GM21381 (cell line): ENCODE results near the gene GDPD5.

Experiments used
- ATAC-seq: cut with Tn5 transposase; IDR thresholded peaks from one replicate; pipeline ENCODE4 v1.9.1; 2021; ENCODE audit warnings: mild to moderate bottlenecking, moderate library complexity; ENCODE audit not compliant: unreplicated experiment

Gene GDPD5

GRCh38 chr11:75450826-75451821 lies 74.6 kb downstream of the GDPD5 start:
- ATAC-seq, result no peak

DNA sequence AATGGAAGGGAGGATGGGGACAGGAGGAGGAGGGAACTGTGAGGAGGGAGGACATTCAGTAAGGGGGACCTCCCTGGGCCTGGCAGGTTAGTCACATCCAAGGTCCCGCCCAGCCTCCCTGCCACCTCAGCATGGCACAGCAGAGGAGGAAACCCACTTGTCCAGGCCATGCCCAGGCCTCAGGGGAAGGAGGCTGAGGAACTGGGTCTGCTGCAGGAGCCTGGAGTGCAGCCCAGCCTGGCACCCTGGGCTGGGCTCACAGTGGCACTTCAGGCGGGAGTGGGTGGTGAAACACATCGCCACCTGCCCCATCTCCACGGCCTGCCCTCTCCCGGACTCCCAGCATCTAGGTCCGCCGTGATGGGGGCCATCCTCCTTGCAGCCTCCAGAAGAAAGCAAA lies 75.5 kb downstream of the GDPD5 start:
- ATAC-seq, result no peak

DNA sequence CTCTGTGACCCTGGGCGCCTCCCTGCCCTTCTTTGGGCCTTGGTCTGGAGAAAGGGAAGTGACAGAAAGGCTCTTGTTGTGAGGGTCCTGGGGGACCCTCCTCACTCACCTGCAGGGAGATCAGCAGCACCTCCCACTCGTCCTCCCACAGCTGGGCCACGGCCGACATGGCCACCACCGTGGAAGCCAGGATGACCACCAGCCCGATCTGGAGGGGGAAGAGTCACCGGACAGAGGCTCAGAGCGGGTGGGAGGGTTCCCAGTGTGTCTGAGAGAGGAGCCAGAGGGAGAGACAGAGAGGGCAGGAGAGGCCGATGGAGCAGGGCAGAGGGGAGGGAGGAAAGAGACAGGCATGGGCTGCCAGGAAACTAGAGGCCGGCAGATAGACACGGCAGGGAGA lies 76.0 kb downstream of the GDPD5 start:
- ATAC-seq, result no peak

- no peak for ATAC-seq
Observed at GRCh38 chr11:75449271-75449670, 76.5 kb downstream of the GDPD5 start.

GRCh38 chr11:75447415-75447814 lies 78.3 kb downstream of the GDPD5 start:
- no peak for ATAC-seq

GRCh38 chr11:75445315-75445953 lies 80.3 kb downstream of the GDPD5 start:
- ATAC-seq, result no peak

DNA sequence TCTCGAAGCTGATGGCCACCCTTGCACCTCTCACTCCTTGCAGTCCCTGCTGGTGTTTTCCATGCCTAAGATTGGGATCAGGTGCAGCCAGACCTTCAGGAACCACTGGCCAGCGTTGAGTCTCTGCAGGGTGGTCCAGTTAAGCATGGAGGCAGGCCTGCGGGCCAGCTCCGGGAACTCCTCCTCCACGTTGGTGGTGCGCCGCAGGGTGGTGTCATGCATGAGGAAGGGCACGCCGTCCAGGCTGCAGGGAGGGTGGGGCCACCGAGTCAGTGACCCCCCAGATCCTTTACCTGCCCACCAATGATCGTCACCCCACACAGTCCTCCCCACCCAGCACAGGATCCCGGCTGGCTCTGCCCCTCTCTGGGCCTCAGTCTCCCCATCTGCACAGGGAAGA lies 82.7 kb downstream of the GDPD5 start:
- no peak for ATAC-seq

GRCh38 chr11:75442161-75442885 lies 83.4 kb downstream of the GDPD5 start:
- no peak for ATAC-seq

- ATAC-seq, result no peak
Observed at GRCh38 chr11:75441804-75442132, 84.0 kb downstream of the GDPD5 start.

DNA sequence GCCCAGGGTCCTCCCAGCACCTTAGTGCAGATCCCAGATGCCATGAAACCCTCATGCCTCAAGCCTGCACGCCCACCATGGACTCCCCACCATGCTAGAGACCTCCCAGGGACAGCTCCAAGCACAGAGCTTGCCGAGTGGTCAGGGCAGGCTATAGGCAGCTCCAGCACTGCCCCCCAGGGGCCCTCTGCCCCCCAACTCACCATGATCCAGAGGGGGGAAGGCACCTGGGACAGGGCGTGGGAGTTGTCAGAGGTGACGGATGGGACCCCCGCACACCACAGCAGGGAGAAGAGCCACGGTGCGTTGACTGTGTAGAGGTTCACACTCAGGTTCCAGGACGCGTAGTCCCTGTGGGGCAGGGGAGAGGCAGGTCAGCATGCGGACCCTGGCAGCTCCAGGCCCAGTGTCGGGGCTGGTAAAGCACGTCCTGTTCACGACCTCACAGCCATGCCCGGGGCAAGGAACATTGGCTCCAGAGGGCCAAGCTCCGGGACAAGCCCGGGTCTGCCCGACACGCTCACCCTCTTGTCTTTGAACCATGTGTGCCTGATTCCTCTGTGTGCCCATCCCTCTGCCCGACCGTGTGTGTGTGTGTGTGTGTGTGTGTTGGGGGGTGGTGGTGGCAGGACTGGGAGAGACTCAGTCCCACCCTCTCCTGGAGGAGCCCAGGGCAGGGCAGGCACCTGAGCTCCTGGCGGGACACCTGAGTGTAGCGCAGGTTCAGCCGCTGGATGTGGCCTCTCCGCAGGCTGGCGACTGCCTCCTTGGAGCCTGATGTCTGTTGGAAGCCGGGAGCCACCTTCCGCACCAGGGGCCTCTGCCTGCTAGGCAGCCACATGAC lies 84.6 kb downstream of the GDPD5 start:
- ATAC-seq, result no peak

- no peak for ATAC-seq
Observed at GRCh38 chr11:75439495-75440120, 86.1 kb downstream of the GDPD5 start.

DNA sequence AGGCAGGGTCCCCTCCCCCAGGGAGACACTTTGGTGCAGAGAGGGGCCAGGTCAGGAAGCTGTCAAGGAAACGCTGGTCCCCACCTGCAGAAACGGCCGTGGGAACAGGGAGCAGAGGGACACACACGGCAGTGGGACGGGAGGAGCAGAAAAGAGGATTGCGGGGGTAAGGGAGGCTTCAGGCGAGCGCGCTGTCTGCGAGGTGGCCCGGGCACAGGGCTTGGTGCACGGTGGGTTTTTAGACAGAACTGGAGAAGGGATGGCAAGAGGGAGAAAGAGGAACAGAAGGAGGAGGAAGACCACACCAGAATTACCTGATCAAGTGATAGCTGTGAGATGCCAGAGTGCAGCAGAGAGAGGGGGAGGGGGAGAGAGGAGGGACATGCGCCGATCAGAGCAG lies 86.7 kb downstream of the GDPD5 start:
- ATAC-seq, result no peak

DNA sequence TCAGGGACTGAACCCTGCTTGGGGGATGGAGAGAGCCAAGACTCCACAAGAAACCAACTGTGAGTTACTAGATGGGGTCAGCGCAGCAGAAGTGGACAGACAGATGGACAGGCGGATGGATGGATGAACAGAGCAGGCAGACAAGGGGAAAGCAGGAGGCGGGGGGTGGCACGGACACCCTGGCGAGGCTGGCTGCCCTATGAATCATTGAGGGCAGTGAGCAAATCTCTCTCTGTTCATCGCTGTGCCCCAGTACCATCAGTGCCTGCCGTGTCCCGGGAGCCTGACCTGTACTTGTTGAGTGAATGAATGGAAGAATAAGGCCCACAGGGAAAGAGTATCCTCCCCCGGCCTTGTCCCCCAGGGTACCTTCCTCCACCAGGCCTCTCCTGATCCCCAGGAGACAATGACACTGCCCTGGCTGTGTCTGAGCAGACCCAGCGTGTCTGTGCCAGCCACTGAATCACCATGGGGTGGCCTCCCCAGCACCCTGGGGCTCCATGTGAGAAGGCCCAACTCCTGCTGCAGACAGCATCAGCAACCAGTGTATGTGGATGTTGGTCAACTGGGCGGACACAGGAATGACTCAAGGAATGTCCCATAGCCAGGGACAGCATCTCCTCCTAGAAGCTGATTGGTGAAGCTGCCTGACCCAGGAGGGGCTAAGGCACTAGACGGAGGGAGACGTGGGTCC lies 87.6 kb downstream of the GDPD5 start:
- ATAC-seq, result no peak

- no peak for ATAC-seq
Observed at GRCh38 chr11:75436806-75437205, 88.9 kb downstream of the GDPD5 start.

DNA sequence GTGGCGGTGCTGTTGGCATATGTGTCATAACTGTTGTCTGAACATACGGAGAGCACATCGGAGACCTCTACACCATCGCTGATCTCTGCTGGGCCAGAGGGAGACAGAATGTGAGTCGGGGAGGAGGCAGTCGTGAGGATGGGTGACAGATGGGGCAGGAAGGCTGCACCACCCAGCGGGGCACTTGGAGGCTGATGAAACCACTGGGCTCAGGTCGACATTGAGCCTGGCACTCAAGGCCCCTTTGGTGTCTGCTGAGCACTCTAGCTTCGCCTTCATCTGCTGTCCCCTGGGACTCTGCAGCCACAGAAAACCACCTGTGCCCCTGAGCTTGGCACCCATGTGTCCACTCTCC lies 90.2 kb downstream of the GDPD5 start:
- ATAC-seq, result no peak

DNA sequence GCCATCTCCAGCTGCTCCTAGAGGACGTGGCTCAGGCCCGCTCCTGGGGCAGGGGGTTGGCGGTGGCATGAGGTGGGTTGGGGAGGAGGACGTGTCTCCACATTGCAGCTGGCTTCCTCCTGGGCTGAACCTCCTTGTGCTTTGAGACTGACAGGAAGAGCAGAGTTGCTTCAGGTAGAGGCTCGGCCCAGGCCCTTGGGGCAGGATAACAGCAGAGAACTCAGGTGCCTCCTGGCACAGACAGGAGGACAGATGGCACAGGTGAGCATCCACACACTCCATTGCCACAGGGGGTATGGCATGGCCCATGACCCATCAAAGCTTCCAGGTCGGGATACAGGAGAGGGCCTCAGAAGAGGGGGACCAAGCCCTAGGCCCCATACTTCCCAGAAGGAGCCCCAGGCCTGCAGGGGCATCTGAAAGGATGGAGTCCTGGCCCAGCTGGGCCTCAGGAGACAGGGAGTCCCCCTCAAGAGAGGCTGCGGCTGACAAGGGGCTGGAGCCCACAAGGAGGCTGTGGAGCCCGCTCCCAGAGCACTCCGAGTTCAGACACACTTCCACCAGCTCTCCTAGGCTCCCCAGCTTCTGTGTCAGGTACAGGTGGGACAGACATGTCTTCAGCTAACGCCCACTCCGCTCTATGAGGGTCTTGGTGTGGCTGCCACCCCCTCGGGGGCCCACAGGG lies 90.7 kb downstream of the GDPD5 start:
- ATAC-seq, result no peak

DNA sequence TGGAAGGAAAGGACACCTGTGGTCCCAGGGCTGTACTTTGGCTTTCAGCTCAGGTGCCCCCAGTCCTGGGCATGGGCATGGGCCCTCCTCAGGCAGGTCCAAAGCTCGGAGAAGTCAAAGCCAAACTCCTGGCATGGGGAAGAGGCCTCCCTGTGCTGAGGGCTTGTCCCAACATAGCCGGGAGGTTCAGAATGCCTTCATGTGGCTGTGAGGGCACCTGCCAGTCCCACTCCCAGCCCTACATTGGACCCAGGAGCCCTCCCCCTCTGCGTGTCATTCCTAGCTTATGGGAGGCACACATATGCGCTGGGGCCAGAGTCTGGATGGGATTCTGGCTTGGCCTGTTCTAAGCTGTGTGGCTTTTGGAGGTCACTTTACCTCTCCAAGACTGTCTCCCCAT lies 91.7 kb downstream of the GDPD5 start:
- ATAC-seq, result no peak

DNA sequence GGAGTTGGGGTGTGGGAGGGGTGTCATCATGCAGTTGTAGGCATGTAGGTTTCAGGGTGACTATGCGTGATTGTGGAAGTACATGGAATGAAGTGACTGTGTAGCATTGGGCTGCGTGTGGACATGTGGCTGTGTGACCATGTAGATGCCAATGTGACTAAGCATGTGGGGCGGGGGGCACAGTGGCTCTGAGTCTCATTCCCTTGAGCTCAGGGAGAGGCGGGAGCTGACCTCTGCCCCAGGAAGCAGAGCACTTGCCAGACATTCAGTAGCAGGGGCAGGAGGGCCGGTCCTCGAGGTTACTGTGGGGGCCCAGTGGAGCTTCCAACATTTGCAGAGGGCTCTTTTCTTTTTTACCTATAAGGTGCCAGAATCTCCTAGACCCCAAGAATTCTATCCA lies 92.3 kb downstream of the GDPD5 start:
- no peak for ATAC-seq

- ATAC-seq, result no peak
Observed at GRCh38 chr11:75432911-75433321, 92.8 kb downstream of the GDPD5 start, which contains the start of gene KLHL35. TSS of gene KLHL35 (minus strand) at chr11:75433203. CDS start at chr11:75430629, 2,574 bp downstream.
